Cardiac muscle cell (in vitro differentiated cells and primary cell): Measurements from ENCODE around the gene GFM2. TPM values are rescaled to one million over a fixed set of nuclear protein-coding genes. Genes with fewer than 3 reads are reported as not detected.

ENCODE experiments used
- DNase-seq, 2 donors: peaks; one replicate each; pipeline versions ENCODE4 v3.0.0 to v3.0.0-alpha.2; 2010 to 2017; ENCODE audit warnings: low read depth in 1 of 2, low spot score in 1 of 2
- H3K27ac ChIP-seq: fragments of 200-600 bp; sonication (generic); 2 replicates; pipeline ENCODE4 v1.5.1; 2016
- H3K27me3 ChIP-seq: fragments of 200-600 bp; sonication (generic); 2 replicates; pipeline ENCODE4 v1.6.0; 2016; ENCODE audit warnings: control low read depth
- H3K36me3 ChIP-seq: fragments of 200-600 bp; sonication (generic); 2 replicates; pipeline ENCODE4 v1.5.1; 2016; ENCODE audit warnings: control low read depth
- H3K4me1 ChIP-seq: fragments of 200-600 bp; sonication (generic); 2 replicates; pipeline ENCODE4 v1.8.1; 2017; ENCODE audit warnings: low read depth, mild to moderate bottlenecking, mixed run types
- H3K4me3 ChIP-seq: fragments of 200-600 bp; sonication (generic); 2 replicates; pipeline ENCODE4 v1.5.1; 2016; ENCODE audit warnings: mild to moderate bottlenecking
- H3K9me3 ChIP-seq: fragments of 200-600 bp; sonication (generic); 2 replicates; pipeline ENCODE4 v1.5.1; 2017; ENCODE audit warnings: low read depth, mild to moderate bottlenecking, control low read depth
- polyA plus RNA-seq: library from polyadenylated mRNA; unstranded; fragments of >200 nt; fragmentation: Nextera tagmentation; extraction: Ambion mirVana; gene quantifications from 2 replicates; pipeline ENCODE4 v1.2.1, GENCODE V29; 2016
- total RNA-seq: library from RNA; depleted of rRNA; stranded (reverse); fragments of >200 nt; gene quantifications from 2 replicates; pipeline ENCODE4 v1.2.3, GENCODE V29; 2016
- TF ChIP-seq, protein P1 (sequence below): IDR thresholded peaks from 2 replicates; pipeline ENCODE4 v1.5.1; 2012; ENCODE audit warnings: low read depth, mild to moderate bottlenecking, low read length

GFM2 gene
- total and polyA plus RNA-seq, 2 experiments from 2014 or later: 50.9 to 55.7 TPM

DNA sequence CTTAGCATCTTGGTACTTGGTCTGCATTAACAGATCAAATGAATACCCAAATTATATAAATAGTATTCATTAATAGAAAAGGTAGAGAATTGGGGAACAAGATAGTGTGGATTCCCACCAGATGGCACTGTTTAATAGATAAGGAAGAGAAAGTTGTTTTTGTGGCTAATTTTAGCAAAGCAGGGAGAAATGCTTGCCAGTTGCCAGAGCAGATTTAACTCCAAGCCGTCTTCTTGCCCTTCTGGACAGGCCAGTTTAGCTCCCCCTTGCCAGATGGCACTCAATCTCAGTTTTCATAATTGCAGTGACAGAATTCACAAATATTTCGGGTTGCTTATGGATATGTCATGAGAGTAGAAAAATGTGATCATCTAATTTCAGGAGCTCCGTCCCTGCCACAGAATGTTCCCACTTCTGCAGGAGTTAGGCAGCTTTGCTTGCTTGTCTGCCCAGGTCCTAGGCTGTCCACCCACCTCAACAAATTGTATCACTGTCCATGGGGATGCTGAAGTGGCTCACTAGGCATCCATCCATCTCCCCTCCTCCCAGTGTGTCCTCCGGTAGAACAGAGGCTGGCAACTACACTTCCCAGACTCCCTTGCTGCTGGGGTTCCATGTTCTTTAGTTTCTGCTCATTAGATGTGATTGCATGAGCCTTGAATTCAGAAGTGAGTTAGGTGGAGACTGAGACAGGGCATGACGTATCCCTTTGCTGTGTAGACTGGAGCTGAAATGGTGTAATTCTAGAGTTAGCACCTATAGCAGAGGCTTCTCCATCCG, 93.7 kb downstream of the GFM2 start:
- no peaks in the 10 kb centered on the region for H3K27me3 ChIP-seq
- H3K27ac ChIP-seq: no peak overlapping the region
- peaks cover 10% of the 10 kb centered on the region for H3K4me1 ChIP-seq
- no peak overlapping the region for H3K4me3 ChIP-seq
- DNase-seq: peak; percentile 21 to 66
- no peaks in the 10 kb centered on the region for H3K36me3 ChIP-seq
- no peaks in the 10 kb centered on the region for H3K9me3 ChIP-seq
- TF ChIP-seq, protein P1, sequence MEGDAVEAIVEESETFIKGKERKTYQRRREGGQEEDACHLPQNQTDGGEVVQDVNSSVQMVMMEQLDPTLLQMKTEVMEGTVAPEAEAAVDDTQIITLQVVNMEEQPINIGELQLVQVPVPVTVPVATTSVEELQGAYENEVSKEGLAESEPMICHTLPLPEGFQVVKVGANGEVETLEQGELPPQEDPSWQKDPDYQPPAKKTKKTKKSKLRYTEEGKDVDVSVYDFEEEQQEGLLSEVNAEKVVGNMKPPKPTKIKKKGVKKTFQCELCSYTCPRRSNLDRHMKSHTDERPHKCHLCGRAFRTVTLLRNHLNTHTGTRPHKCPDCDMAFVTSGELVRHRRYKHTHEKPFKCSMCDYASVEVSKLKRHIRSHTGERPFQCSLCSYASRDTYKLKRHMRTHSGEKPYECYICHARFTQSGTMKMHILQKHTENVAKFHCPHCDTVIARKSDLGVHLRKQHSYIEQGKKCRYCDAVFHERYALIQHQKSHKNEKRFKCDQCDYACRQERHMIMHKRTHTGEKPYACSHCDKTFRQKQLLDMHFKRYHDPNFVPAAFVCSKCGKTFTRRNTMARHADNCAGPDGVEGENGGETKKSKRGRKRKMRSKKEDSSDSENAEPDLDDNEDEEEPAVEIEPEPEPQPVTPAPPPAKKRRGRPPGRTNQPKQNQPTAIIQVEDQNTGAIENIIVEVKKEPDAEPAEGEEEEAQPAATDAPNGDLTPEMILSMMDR: peak; percentile 36

DNA sequence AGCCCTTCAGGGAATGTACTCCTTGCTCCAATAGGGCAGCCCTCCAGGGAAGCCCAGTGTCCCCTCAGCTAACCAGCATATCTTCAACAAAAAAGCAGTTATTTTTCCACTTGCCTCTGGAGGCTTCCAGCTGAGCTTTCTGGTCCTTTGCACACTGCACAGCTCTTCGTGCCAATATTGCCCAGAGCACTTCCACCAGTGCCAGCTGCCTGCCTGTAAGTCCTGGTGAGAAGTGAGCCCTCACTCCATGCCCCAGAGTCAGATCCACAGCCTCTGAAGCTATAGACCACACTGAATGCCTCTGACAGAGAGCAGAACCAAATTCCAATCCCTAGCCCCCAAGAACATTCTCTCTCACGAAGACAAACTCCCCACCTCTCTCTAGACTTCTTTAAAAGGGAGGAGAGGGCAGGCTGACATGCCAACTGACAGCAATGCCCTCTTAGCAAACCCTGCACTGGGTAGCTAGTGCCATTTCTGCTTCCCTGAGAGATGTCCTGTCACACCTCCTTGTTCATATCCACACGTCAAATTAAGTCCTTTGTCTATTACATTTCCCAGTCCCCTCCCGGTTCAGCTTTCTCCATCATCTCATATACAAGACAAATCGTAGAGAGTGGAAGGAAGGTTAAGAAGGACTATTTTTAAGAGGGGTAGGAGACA, 94.6 kb downstream of the GFM2 start:
- TF ChIP-seq, protein P1: no peak
- Histone ChIP-seq H3K4me3 (no peak overlapping the region), H3K36me3 (no peaks in the 10 kb centered on the region), H3K4me1 (peaks cover 16% of the 10 kb centered on the region), H3K9me3 (no peaks in the 10 kb centered on the region), H3K27ac (no peak overlapping the region), H3K27me3 (no peaks in the 10 kb centered on the region)
- no peak for DNase-seq

Other genes with a start within 250 kb of the GFM2 start
- 5.7 and 6.5 TPM in 2 replicates for gene ENC1, start 126.4 kb downstream of the GFM2 start, total RNA-seq
- gene ENC1, start 126.4 kb downstream of the GFM2 start, polyA plus RNA-seq: 0.56 and 2.3 TPM in 2 replicates
- gene HEXB, start 81.9 kb downstream of the GFM2 start, total RNA-seq: 26.4 and 30.1 TPM in 2 replicates
- 26.8 and 36.7 TPM in 2 replicates for gene HEXB, start 81.9 kb downstream of the GFM2 start, polyA plus RNA-seq
- 65.5 and 85.1 TPM in 2 replicates for gene NSA2, start 132 bp upstream of the GFM2 start, total RNA-seq
- gene NSA2, start 132 bp upstream of the GFM2 start, polyA plus RNA-seq: 44.9 and 46.1 TPM in 2 replicates
- 28.7 and 30.1 TPM in 2 replicates for gene FAM169A, start 99.3 kb upstream of the GFM2 start, total RNA-seq
- 3.9 and 6.1 TPM in 2 replicates for gene FAM169A, start 99.3 kb upstream of the GFM2 start, polyA plus RNA-seq